Trophoblast cell (in vitro differentiated cells and primary cell): ENCODE measurements around the gene TRIM67.

Experiments used
- DNase-seq, 2 donors: peaks; one replicate each; pipeline ENCODE4 v3.0.0-alpha.2; 2016
- H2AFZ ChIP-seq: 2 replicates; pipeline ENCODE4 v1.6.1; 2013; ENCODE audit warnings: low read length, moderate library complexity, mild to moderate bottlenecking; ENCODE audit not compliant: insufficient read depth, poor library complexity
- H2AK5ac ChIP-seq: 2 replicates; pipeline ENCODE4 v1.6.1; 2013; ENCODE audit warnings: mild to moderate bottlenecking, low read length
- H2BK120ac ChIP-seq: 2 replicates; pipeline ENCODE4 v1.6.1; 2013; ENCODE audit warnings: low read length, mild to moderate bottlenecking, moderate library complexity; ENCODE audit not compliant: insufficient read depth, poor library complexity
- H2BK12ac ChIP-seq: 2 replicates; pipeline ENCODE4 v1.6.1; 2013; ENCODE audit warnings: mild to moderate bottlenecking, low read length, moderate library complexity
- H2BK5ac ChIP-seq: 2 replicates; pipeline ENCODE4 v1.6.1; 2013; ENCODE audit warnings: low read length, low read depth, moderate library complexity, mild to moderate bottlenecking; ENCODE audit not compliant: poor library complexity
- H3K14ac ChIP-seq: 2 replicates; pipeline ENCODE4 v1.6.1; 2013; ENCODE audit warnings: mild to moderate bottlenecking, low read length
- H3K18ac ChIP-seq: 2 replicates; pipeline ENCODE4 v1.6.1; 2013; ENCODE audit warnings: mild to moderate bottlenecking, low read length
- H3K23ac ChIP-seq: 2 replicates; pipeline ENCODE4 v1.6.1; 2013; ENCODE audit warnings: low read length
- H3K27ac ChIP-seq: 2 replicates; pipeline ENCODE4 v1.5.1; 2013; ENCODE audit warnings: low read depth, mild to moderate bottlenecking, inconsistent platforms, low read length, moderate library complexity
- H3K27me3 ChIP-seq: 2 replicates; pipeline ENCODE4 v1.6.1; 2013; ENCODE audit warnings: inconsistent platforms, mild to moderate bottlenecking, low read length, moderate library complexity; ENCODE audit not compliant: insufficient read depth
- H3K36me3 ChIP-seq, 2 experiments: 1 replicate in 1 of 2; 2 replicates in 1 of 2; pipeline ENCODE4 v1.6.1; 2013; ENCODE audit warnings: low read length in 2 of 2, mild to moderate bottlenecking in 2 of 2, moderate library complexity in 1 of 2; ENCODE audit not compliant: insufficient read depth in 2 of 2, control insufficient read depth in 1 of 2
- H3K4ac ChIP-seq: 2 replicates; pipeline ENCODE4 v1.6.1; 2013; ENCODE audit warnings: low read depth, mild to moderate bottlenecking, low read length, moderate library complexity
- H3K4me1 ChIP-seq, 2 experiments: 1 replicate in 1 of 2; 2 replicates in 1 of 2; pipeline ENCODE4 v1.6.1; 2013; ENCODE audit warnings: low read length in 2 of 2, mild to moderate bottlenecking in 2 of 2, moderate library complexity in 1 of 2; ENCODE audit not compliant: insufficient read depth in 2 of 2, control insufficient read depth in 1 of 2
- H3K4me2 ChIP-seq: 2 replicates; pipeline ENCODE4 v1.6.1; 2013; ENCODE audit warnings: inconsistent platforms, mild to moderate bottlenecking, low read length, moderate library complexity
- H3K4me3 ChIP-seq: 2 replicates; pipeline ENCODE4 v1.5.1; 2013; ENCODE audit warnings: mild to moderate bottlenecking, low read depth, low read length, inconsistent platforms
- H3K79me1 ChIP-seq: one replicate; pipeline ENCODE4 v1.6.1; 2013; ENCODE audit warnings: low read length
- H3K79me2 ChIP-seq: 2 replicates; pipeline ENCODE4 v1.6.1; 2013; ENCODE audit warnings: low read length, mild to moderate bottlenecking; ENCODE audit not compliant: control insufficient read depth, insufficient read depth, poor library complexity
- H3K9ac ChIP-seq: 2 replicates; pipeline ENCODE4 v1.6.1; 2013; ENCODE audit warnings: mild to moderate bottlenecking, low read length
- H3K9me3 ChIP-seq: 2 replicates; pipeline ENCODE4 v1.6.1; 2013; ENCODE audit warnings: low read depth, mild to moderate bottlenecking, control low read depth, inconsistent platforms, low read length; ENCODE audit not compliant: insufficient read depth
- H4K12ac ChIP-seq: 2 replicates; pipeline ENCODE4 v1.6.1; 2013; ENCODE audit warnings: low read depth, mild to moderate bottlenecking, low read length, moderate library complexity
- H4K8ac ChIP-seq: 2 replicates; pipeline ENCODE4 v1.6.1; 2013; ENCODE audit warnings: low read depth, mild to moderate bottlenecking, low read length, moderate library complexity
- H4K91ac ChIP-seq: one replicate; pipeline ENCODE4 v1.6.1; 2013; ENCODE audit warnings: low read depth, mild to moderate bottlenecking, low read length, moderate library complexity
- WGBS: extraction: QIAGEN DNeasy Blood & Tissue Kit; methylation state at CpG from one replicate; pipeline ENCODE4 v1.1.7; 2013; ENCODE audit warnings: missing lambda C conversion rate; ENCODE audit not compliant: insufficient read length, insufficient coverage; ENCODE audit errors: extremely low coverage; 5-methylcytosine and 5-hydroxymethylcytosine counted together

TRIM67 gene

DNA sequence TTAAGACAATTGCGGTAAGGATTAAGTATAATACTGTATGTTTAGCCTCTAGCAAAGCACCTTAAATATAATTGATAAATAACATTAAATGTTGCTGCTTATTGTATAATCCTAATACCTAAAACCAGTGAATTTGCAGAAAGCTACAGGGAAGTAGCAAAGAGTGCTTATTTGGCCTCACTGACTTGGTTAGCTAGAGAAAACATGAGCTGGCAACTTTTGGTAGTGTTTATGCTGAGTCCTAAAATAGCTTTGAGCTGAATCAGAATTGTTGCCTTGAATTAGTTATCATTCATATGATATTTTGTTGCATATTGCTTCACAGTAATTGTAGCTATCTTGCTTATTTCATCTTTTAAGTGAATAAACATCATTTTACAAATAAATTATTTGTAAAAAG is 3.5 kb downstream of the TRIM67 start:
- H4K12ac ChIP-seq, result no peak overlapping the region
- H3K79me1 ChIP-seq, result no peaks in the 10 kb centered on the region
- no peak overlapping the region for H4K8ac ChIP-seq
- H3K4ac ChIP-seq, result no peak overlapping the region
- H3K27ac ChIP-seq, result no peak overlapping the region
- peaks cover 7% of the 10 kb centered on the region for H3K9me3 ChIP-seq
- no peak overlapping the region for H3K18ac ChIP-seq
- H3K36me3 ChIP-seq, result no peaks in the 10 kb centered on the region
- peaks cover 36% of the 10 kb centered on the region for H3K27me3 ChIP-seq
- H2BK12ac ChIP-seq, result no peak overlapping the region
- WGBS, result no CpG with 5 or more reads among the region's 1 CpG
- no peak overlapping the region for H2AK5ac ChIP-seq
- no peak overlapping the region for H3K14ac ChIP-seq
- no peak overlapping the region for H2AFZ ChIP-seq
- peak in 1 of 2 donors; percentile 73 for DNase-seq
- no peak overlapping the region for H4K91ac ChIP-seq
- H3K4me3 ChIP-seq, result no peak overlapping the region
- no peak overlapping the region for H2BK5ac ChIP-seq
- H3K23ac ChIP-seq, result no peak overlapping the region
- no peak overlapping the region for H2BK120ac ChIP-seq
- H3K4me2 ChIP-seq, result no peak overlapping the region
- H3K79me2 ChIP-seq, result no peaks in the 10 kb centered on the region
- peaks cover 13 to 22% of the 10 kb centered on the region in 2 experiments for H3K4me1 ChIP-seq
- H3K9ac ChIP-seq, result no peak overlapping the region

DNA sequence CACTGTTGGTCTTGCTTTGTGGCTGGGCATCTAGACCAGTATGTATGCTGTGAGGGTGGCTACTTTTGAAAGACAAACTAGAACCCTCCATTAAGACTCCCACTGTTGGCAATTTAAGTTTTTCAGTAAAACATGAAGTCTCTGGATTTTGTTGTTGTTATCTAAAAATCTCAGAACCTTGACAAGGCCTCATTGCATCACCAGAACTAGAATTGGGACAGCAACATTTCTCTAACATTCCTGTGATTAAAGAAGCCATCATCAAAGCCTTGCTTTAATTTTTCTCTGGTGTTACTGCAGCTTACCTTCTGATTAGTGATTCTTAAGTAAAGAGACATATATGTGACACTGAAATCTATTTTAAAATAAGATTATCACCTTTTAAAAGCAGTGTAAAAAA is 4.5 kb downstream of the TRIM67 start:
- Histone ChIP-seq H3K79me1 (peaks cover 3% of the 10 kb centered on the region), H2AFZ (no peak overlapping the region), H2BK5ac (no peak overlapping the region), H3K9ac (no peak overlapping the region), H4K91ac (no peak overlapping the region), H2BK12ac (no peak overlapping the region), H3K36me3 (no peaks in the 10 kb centered on the region), H3K4me1 (peaks cover 12 to 20% of the 10 kb centered on the region in 2 experiments), H3K4me2 (no peak overlapping the region), H3K4ac (no peak overlapping the region), H3K79me2 (no peaks in the 10 kb centered on the region), H2AK5ac (no peak overlapping the region), H3K23ac (no peak overlapping the region), H3K9me3 (peaks cover 7% of the 10 kb centered on the region), H3K18ac (no peak overlapping the region), H4K12ac (no peak overlapping the region), H4K8ac (no peak overlapping the region), H3K27me3 (peaks cover 26% of the 10 kb centered on the region), H3K14ac (no peak overlapping the region), H3K4me3 (no peak overlapping the region), H3K27ac (no peak overlapping the region), H2BK120ac (no peak overlapping the region)
- DNase-seq, result peak in 1 of 2 donors; percentile 78

DNA sequence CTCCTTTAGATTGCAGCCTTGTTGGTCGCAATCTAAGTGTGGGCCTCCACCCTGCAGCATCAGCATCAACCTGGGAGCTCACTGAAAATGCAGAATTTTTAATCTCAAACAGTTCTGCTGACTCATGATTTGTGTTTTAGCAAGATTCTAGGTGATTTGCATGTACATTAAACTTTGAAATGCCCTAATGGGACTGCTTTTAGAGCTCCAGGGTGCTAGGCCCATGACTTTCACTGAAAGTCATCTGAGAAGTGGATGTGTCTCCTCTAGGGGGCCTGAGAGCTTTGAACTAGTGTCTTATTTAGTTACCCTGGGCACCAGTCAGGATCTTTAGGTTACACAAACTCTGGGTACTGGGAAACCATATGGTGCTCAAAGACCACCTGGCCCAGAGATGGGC is 9.0 kb downstream of the TRIM67 start:
- no peak overlapping the region for H3K18ac ChIP-seq
- no peaks in the 10 kb centered on the region for H3K36me3 ChIP-seq
- H4K91ac ChIP-seq, result no peak overlapping the region
- no peak overlapping the region for H4K8ac ChIP-seq
- H2AK5ac ChIP-seq, result no peak overlapping the region
- H2AFZ ChIP-seq, result no peak overlapping the region
- H3K4ac ChIP-seq, result no peak overlapping the region
- H2BK12ac ChIP-seq, result no peak overlapping the region
- H3K23ac ChIP-seq, result no peak overlapping the region
- no peaks in the 10 kb centered on the region for H3K79me2 ChIP-seq
- H3K9me3 ChIP-seq, result no peaks in the 10 kb centered on the region
- peaks cover 6% of the 10 kb centered on the region for H3K79me1 ChIP-seq
- no peak overlapping the region for H3K9ac ChIP-seq
- H3K4me3 ChIP-seq, result no peak overlapping the region
- no peak overlapping the region for H3K4me2 ChIP-seq
- H3K27me3 ChIP-seq, result no peaks in the 10 kb centered on the region
- no peak overlapping the region for H3K14ac ChIP-seq
- peak in 1 of 2 donors; percentile 22 for DNase-seq
- WGBS, result no CpG with 5 or more reads among the region's 1 CpG
- H3K4me1 ChIP-seq, result peaks cover 0 to 4% of the 10 kb centered on the region in 2 experiments
- no peak overlapping the region for H2BK120ac ChIP-seq
- H3K27ac ChIP-seq, result peak overlapping the region; percentile 41
- H2BK5ac ChIP-seq, result no peak overlapping the region
- no peak overlapping the region for H4K12ac ChIP-seq

DNA sequence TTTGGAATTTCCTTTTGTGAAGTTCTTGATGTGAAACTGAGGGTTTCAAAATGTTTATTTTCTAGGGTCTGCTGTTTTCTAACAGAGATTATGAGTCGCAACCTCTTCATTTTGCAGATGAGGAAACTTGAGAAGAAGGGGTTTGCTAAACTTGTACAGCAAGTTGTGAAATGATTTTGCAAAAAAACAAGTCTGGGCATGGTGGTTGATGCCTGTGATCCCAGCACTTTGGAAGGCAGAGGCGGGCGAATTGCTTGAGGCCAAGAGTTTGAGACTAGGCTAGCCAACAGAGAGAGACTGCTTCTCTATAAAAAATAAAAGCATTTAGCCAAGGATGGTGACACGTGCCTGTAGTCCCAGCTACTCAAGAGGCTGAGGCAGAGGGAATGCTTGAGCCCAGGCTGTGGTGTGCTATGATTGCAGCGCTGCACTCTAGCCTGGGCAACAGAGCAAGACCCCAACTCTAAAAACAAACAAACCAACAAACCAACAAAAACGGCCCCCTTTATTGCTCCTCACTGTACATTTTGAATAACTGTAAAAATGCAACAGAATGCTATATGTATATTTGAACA is 9.9 kb downstream of the TRIM67 start:
- no peak overlapping the region for H2BK120ac ChIP-seq
- H2BK12ac ChIP-seq, result no peak overlapping the region
- H3K9ac ChIP-seq, result no peak overlapping the region
- no peaks in the 10 kb centered on the region for H3K9me3 ChIP-seq
- H2AFZ ChIP-seq, result no peak overlapping the region
- H4K91ac ChIP-seq, result no peak overlapping the region
- no peak overlapping the region for H4K8ac ChIP-seq
- no peaks in the 10 kb centered on the region for H3K36me3 ChIP-seq
- no peak overlapping the region for H3K27ac ChIP-seq
- H3K79me2 ChIP-seq, result no peaks in the 10 kb centered on the region
- no CpG with 5 or more reads among the region's 6 CpGs for WGBS
- peaks cover 0 to 4% of the 10 kb centered on the region in 2 experiments for H3K4me1 ChIP-seq
- H2BK5ac ChIP-seq, result no peak overlapping the region
- no peak overlapping the region for H3K4ac ChIP-seq
- peak; percentile 88 to 92 for DNase-seq
- no peak overlapping the region for H3K4me3 ChIP-seq
- H3K14ac ChIP-seq, result no peak overlapping the region
- no peak overlapping the region for H3K18ac ChIP-seq
- peaks cover 6% of the 10 kb centered on the region for H3K79me1 ChIP-seq
- H3K23ac ChIP-seq, result no peak overlapping the region
- H3K4me2 ChIP-seq, result no peak overlapping the region
- H4K12ac ChIP-seq, result no peak overlapping the region
- no peaks in the 10 kb centered on the region for H3K27me3 ChIP-seq
- H2AK5ac ChIP-seq, result no peak overlapping the region
